ENCODE results near the gene SPDYE2B.
"Not testable (repeated sequence)": the region's sequence is repeated elsewhere in the genome, so short reads cannot be mapped to it uniquely, and the experiment has no call there.

- not testable (repeated sequence) for TF ChIP-seq POLR2A, CTCF (IDR thresholded peaks at IDR 0.05)
Observed at GRCh38 chr7:102627271-102627904, 22.7 kb upstream of the SPDYE2B start.
